CD4-positive, alpha-beta T cell (primary cell): Measurements from ENCODE around the gene MRPL52. TPM values are rescaled to one million over a fixed set of nuclear protein-coding genes. Genes with fewer than 3 reads are reported as not detected.

Experiments used
- ATAC-seq: fragments of 200-7000 bp; cut with Tn5 transposase; one replicate; pipeline ENCODE4 v1.10.0; 2022; ENCODE audit warnings: mild to moderate bottlenecking; ENCODE audit not compliant: poor library complexity
- CTCF ChIA-PET: fragments of 350-600 bp; sonication (Branson Sonifier 250); formaldehyde crosslinking; loops from one replicate; lab custom pipeline; 2021; ENCODE audit warnings: antibody characterized with exemption, inconsistent platforms; lab: Charles Lee
- POLR2A ChIA-PET: fragments of 350-600 bp; sonication (Branson Sonifier 250); formaldehyde crosslinking; loops from one replicate; lab custom pipeline; 2021; ENCODE audit warnings: antibody characterized with exemption, inconsistent platforms; lab: Charles Lee
- DNase-seq, 14 experiments: peaks; one replicate each; pipeline ENCODE4 v3.0.0-alpha.2; 2013 to 2020; ENCODE audit warnings: mixed read lengths in 2 of 14
- H3K27ac ChIP-seq, 2 donors: one replicate each; pipeline versions ENCODE4 v1.5.1 to v1.7.0; 2013; ENCODE audit warnings: low read length in 2 of 2, low read depth in 1 of 2, mild to moderate bottlenecking in 1 of 2
- H3K27me3 ChIP-seq, 2 experiments: 1 replicate in 1 of 2; 2 replicates in 1 of 2; pipeline versions ENCODE4 v1.6.1 to v1.7.0; 2013; ENCODE audit warnings: low read length in 2 of 2, control low read depth in 1 of 2, mild to moderate bottlenecking in 1 of 2, moderate library complexity in 1 of 2; ENCODE audit not compliant: insufficient read depth in 2 of 2, control insufficient read depth in 1 of 2
- H3K36me3 ChIP-seq: one replicate; pipeline ENCODE4 v1.6.1; 2013; ENCODE audit warnings: low read length, control low read depth; ENCODE audit not compliant: insufficient read depth
- H3K4me1 ChIP-seq: one replicate; pipeline ENCODE4 v1.6.1; 2013; ENCODE audit warnings: low read length, control low read depth; ENCODE audit not compliant: insufficient read depth
- H3K4me3 ChIP-seq: one replicate; pipeline ENCODE4 v1.5.1; 2013; ENCODE audit warnings: mild to moderate bottlenecking, low read length, moderate library complexity
- H3K9me3 ChIP-seq, 2 experiments: 1 replicate in 1 of 2; 2 replicates in 1 of 2; pipeline versions ENCODE4 v1.6.1 to v1.7.0; 2013; ENCODE audit warnings: low read length in 2 of 2, mild to moderate bottlenecking in 2 of 2, control low read depth in 1 of 2, moderate library complexity in 1 of 2; ENCODE audit not compliant: control insufficient read depth in 1 of 2, insufficient read depth in 1 of 2
- H3K27ac Mint-ChIP-seq: one replicate; pipeline ENCODE4 v1.8.0; 2020; ENCODE audit warnings: mixed read lengths
- H3K27me3 Mint-ChIP-seq: one replicate; pipeline ENCODE4 v1.8.0; 2021; ENCODE audit warnings: mixed read lengths
- H3K36me3 Mint-ChIP-seq: one replicate; pipeline ENCODE4 v1.8.0; 2021; ENCODE audit warnings: low read depth, mixed read lengths
- H3K4me1 Mint-ChIP-seq: one replicate; pipeline ENCODE4 v1.8.0; 2021; ENCODE audit warnings: low read depth, mixed read lengths
- H3K4me3 Mint-ChIP-seq: one replicate; pipeline ENCODE4 v1.8.0; 2020; ENCODE audit warnings: mild to moderate bottlenecking, mixed read lengths
- H3K9me3 Mint-ChIP-seq: one replicate; pipeline ENCODE4 v1.8.0; 2020; ENCODE audit warnings: mixed read lengths
- intact Hi-C, 2 experiments: fragments of 100-400 bp; cut with DNase I in 1 of 2; cut with micrococcal nuclease in 1 of 2; formaldehyde crosslinking; loops; one replicate each; pipeline versions ENCODE4 v1.15.1 to v1.9.0; 2023 to 2025; cut with DNase I, micrococcal nuclease
- total RNA-seq, 174 experiments: library from RNA in 2 of 174; stranded (reverse) in 2 of 174; gene quantifications; one replicate each; pipeline ENCODE4 v1.2.3 and lab custom pipeline; 2021 to 2026
- TF ChIP-seq, protein P1 (sequence below): fragments of 200-600 bp; IDR thresholded peaks from one replicate; pipeline ENCODE4 v1.8.0; 2022; ENCODE audit warnings: antibody characterized with exemption, mild to moderate bottlenecking

The MRPL52 gene
- total RNA-seq, 2 experiments from 2014 or later, result 27.6 to 29.4 TPM

DNA sequence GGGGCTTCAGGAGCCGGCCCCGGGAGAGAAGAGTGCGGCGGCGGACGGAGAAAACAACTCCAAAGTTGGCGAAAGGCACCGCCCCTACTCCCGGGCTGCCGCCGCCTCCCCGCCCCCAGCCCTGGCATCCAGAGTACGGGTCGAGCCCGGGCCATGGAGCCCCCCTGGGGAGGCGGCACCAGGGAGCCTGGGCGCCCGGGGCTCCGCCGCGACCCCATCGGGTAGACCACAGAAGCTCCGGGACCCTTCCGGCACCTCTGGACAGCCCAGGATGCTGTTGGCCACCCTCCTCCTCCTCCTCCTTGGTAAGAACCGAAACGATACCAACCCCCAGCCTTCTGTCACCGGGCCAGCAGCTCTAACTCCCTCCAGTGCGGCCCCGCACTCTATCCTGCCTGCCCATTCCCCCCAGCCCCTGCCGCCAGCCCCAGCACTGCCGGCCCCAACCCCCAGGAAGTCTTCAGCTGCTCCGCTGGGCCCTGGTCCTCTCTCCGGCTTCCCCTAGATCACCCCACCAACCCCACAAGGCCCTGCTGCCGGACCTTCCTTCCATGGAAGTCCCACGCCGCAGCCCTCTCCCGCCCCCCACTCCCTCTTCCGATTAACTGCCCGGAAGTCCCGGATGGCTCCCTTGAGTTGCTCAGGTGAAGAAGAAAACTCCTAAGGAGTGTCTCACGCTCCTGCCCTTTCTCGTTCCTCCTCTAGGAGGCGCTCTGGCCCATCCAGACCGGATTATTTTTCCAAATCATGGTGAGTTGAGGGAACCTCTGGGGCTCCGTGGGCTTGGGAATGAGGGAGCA is 42.5 kb downstream of the MRPL52 start:
- DNase-seq, result peak; percentile 51 to 84 (median 68)
- Histone ChIP-seq H3K9me3 (no peaks in the 10 kb centered on the region), H3K27me3 (no peaks in the 10 kb centered on the region), H3K4me3 (peak overlapping the region; percentile 94), H3K36me3 (peaks cover 44% of the 10 kb centered on the region), H3K4me1 (peaks cover 62% of the 10 kb centered on the region), H3K27ac (peak overlapping the region; percentile 93 to 98)
- ChIA-PET POLR2A (interaction anchor here (0.7 to 4.0 kb wide), 21 partner anchors 8 to 316 kb away, joined by 3 to 97 read pairs (median 5); partner anchors contain the start of genes ACIN1, AJUBA, C14orf119 and DAD1), CTCF (interaction anchor here (0.5 to 5.3 kb wide), 21 partner anchors 12 to 949 kb away, joined by 3 to 67 read pairs (median 4); partner anchors contain the start of genes DAD1, PRMT5, RBM23 and REM2)
- Mint-ChIP-seq H3K4me3 (peak overlapping the region; percentile 93), H3K27ac (peak overlapping the region; percentile 87), H3K9me3 (no peaks in the 10 kb centered on the region), H3K27me3 (no peaks in the 10 kb centered on the region), H3K4me1 (peaks cover 39% of the 10 kb centered on the region), H3K36me3 (peaks cover 57% of the 10 kb centered on the region)
- TF ChIP-seq, protein P1, sequence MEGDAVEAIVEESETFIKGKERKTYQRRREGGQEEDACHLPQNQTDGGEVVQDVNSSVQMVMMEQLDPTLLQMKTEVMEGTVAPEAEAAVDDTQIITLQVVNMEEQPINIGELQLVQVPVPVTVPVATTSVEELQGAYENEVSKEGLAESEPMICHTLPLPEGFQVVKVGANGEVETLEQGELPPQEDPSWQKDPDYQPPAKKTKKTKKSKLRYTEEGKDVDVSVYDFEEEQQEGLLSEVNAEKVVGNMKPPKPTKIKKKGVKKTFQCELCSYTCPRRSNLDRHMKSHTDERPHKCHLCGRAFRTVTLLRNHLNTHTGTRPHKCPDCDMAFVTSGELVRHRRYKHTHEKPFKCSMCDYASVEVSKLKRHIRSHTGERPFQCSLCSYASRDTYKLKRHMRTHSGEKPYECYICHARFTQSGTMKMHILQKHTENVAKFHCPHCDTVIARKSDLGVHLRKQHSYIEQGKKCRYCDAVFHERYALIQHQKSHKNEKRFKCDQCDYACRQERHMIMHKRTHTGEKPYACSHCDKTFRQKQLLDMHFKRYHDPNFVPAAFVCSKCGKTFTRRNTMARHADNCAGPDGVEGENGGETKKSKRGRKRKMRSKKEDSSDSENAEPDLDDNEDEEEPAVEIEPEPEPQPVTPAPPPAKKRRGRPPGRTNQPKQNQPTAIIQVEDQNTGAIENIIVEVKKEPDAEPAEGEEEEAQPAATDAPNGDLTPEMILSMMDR, result peak; percentile 93
- ATAC-seq, result peak; percentile 35
- intact Hi-C loops, result loop anchor here (1.0 to 2.0 kb wide), 3 partner anchors 15 to 28 kb away; no protein-coding TSS in a partner anchor

DNA sequence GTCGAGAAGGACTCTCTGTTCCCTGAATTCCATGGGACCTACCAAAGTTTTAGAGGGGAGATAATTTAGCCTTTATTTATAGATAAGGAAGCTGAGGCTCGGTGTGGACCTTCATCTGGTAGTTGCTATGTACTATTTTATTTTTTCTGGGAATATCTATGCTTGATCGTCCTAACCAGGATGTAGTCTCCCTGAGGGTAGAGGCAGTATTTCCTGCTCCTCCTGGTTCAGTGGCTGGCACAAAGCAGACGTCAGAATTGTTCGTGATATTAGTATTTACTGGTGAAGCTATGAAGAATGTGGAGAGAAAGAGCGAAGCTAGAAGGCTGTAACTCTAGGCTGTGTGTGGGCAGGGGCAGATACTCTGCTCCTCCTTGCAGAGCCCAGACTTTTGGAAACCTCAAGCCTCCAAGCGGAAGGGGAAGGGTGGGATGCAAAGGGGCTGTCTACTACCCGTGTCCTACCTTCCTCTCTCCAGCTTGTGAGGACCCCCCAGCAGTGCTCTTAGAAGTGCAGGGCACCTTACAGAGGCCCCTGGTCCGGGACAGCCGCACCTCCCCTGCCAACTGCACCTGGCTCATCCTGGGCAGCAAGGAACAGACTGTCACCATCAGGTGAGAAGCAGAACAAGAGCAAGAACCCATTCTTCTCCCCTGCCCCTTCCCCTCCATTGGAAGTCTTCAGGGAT is 43.3 kb downstream of the MRPL52 start:
- H3K36me3 ChIP-seq, result peaks cover 52% of the 10 kb centered on the region
- Mint-ChIP-seq H3K27ac (peak overlapping the region; percentile 87), H3K4me1 (peaks cover 39% of the 10 kb centered on the region), H3K9me3 (no peaks in the 10 kb centered on the region), H3K27me3 (no peaks in the 10 kb centered on the region), H3K36me3 (peaks cover 64% of the 10 kb centered on the region), H3K4me3 (peak overlapping the region; percentile 93)
- no peak for DNase-seq
- H3K27ac ChIP-seq, result peak overlapping the region in 1 of 2 donors; percentile 93
- POLR2A ChIA-PET, result interaction anchor here (0.7 to 4.0 kb wide), 14 partner anchors 7 to 317 kb away, joined by 3 to 97 read pairs (median 4); partner anchors contain the start of genes AJUBA, MRPL52 and REM2
- TF ChIP-seq, protein P1, result peak; percentile 53
- peaks cover 62% of the 10 kb centered on the region for H3K4me1 ChIP-seq
- peak overlapping the region; percentile 94 for H3K4me3 ChIP-seq
- CTCF ChIA-PET, result interaction anchor here (0.6 to 5.3 kb wide), 15 partner anchors 11 to 949 kb away, joined by 3 to 67 read pairs (median 4); partner anchors contain the start of genes DAD1, PRMT5, RBM23 and REM2
- no peaks in the 10 kb centered on the region for H3K27me3 ChIP-seq
- no peaks in the 10 kb centered on the region for H3K9me3 ChIP-seq
- ATAC-seq, result no peak
- intact Hi-C loops, result loop anchor here (1.0 to 2.0 kb wide), 3 partner anchors 14 to 27 kb away; no protein-coding TSS in a partner anchor
